SH-SY5Y (cell line): ENCODE measurements around the gene HCFC1.

Source experiments
- GATA2 ChIP-seq: IDR thresholded peaks from 2 replicates; pipeline ENCODE4 v1.6.1; 2011; ENCODE audit warnings: mild to moderate bottlenecking, low read depth, low read length
- GATA3 ChIP-seq: IDR thresholded peaks from 2 replicates; pipeline ENCODE4 v1.6.1; 2011; ENCODE audit warnings: low read depth, mild to moderate bottlenecking, low read length, moderate library complexity

Gene HCFC1

DNA sequence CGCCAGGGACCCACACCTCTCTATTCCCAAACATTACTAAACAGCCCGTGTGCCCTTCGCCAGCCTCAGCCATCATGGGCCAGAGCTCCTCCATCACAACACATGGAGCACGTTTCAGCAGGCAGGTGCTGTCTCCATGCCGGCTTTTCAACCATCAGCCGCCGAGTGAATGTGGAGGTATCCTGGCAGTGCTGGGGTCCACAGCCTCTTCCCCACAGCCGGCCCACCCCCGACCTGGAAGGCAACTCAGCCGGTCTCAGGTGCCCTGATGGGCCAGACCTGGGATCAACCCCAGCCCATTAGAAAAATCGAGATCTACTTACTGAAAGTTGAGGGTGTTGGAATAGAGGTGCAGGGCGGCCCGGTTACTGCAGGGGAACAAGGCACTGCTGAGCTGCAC, 39.9 kb downstream of the HCFC1 start:
- TF ChIP-seq GATA3: no peak
- TF ChIP-seq GATA2: no peak

DNA sequence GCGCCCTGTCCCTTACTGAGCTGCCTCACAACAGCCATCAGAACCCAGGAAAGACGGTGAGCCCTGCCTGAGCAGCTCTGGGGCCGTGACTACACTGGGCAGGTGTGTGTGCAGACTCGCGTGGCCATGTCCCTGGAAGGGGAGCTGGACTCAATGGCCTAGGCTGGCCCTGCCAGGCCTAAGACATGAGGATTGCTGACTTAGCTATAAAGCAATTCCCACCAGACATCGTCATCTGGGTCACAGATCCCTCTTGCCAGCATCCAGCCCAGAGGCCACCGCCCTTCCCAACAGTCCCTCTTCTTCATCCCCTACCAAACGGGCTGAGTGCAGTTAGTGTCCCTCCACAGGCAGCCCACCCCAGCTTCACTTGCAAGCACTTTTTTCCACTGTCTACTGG, 40.5 kb downstream of the HCFC1 start:
- TF ChIP-seq GATA2 (no peak), GATA3 (no peak)

DNA sequence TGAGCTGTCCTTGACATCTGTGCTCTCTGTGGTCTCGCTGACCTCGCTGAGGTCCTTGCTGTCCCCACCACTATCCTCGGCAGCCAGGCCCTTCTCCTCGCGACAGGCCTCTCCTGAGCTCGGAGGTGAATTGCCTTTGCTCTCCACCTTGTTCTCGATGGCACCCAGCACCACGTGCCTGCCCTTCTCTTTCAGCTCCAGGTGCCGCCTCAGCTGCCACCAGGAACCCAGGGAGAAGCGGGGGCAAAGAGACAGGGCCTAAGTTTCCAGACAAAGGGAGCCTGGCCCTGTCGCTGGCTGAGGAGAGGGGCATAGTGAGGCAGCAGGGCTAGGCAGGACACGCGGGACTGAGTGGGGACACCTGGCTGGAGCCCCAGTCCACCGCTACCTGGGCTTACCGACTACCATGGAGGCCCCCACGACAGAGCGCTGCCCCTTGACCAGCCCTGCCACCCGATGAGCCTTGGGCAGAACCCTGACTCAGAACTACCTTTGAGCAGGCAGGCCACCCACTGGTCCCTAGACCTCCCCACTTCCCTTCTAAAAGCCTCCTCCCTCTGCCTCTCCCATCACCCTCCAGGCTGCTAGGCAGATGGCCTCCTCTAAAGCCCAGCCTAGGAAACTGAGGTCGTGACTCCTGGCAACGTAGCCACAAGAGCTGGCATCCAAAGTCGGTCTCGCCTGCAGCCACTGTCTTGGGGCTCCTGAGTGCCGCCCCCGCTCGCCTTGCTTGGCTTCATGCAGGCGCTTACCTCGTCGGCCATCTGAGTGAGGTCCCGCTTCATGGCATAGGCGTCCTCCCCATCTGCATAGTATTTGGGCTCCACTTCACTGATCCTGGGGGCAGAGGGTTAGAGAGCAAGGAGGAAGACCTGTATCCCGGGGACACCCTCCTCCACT, 41.4 kb downstream of the HCFC1 start:
- TF ChIP-seq GATA2 (no peak), GATA3 (no peak)

DNA sequence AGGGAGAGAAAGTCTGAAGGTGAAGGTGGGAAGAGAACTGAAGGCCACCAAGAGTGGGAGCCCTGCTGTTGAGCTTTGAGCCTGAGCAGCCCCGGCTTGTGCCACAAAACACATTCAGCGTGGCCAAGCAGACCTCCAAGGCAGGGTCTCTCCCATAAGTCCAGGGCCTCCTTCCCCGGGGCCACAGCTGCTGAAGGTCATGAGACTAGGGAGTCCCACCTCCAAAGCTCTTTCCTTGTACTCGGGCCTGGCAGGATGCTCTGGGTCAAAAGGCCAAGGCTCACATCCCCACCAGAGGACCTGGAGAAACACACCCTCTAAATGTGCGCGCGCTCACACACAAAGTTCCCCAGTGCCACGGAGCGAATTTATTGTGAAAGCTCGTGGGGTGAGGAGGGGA, 42.0 kb downstream of the HCFC1 start:
- TF ChIP-seq GATA3 (no peak), GATA2 (no peak)

DNA sequence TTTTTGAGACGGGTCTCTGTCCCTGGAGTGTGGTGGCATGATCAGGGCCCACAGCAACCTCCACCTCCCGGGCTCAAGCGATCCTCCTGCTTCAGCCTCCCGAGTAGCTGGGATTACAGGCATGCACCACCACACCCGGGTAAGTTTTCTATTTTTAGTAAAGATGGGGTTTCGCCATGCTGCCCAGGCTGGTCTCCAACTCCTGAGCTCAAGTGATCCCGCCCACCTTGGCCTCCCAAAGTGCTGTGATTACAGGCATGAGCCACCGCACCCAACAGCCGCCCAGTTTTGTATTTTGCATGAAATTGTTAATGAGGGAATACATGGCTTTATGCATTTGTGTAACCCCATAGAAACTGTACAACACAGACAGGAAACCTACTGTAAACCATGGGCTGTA, 42.8 kb downstream of the HCFC1 start:
- TF ChIP-seq GATA2 (no peak), GATA3 (no peak)

DNA sequence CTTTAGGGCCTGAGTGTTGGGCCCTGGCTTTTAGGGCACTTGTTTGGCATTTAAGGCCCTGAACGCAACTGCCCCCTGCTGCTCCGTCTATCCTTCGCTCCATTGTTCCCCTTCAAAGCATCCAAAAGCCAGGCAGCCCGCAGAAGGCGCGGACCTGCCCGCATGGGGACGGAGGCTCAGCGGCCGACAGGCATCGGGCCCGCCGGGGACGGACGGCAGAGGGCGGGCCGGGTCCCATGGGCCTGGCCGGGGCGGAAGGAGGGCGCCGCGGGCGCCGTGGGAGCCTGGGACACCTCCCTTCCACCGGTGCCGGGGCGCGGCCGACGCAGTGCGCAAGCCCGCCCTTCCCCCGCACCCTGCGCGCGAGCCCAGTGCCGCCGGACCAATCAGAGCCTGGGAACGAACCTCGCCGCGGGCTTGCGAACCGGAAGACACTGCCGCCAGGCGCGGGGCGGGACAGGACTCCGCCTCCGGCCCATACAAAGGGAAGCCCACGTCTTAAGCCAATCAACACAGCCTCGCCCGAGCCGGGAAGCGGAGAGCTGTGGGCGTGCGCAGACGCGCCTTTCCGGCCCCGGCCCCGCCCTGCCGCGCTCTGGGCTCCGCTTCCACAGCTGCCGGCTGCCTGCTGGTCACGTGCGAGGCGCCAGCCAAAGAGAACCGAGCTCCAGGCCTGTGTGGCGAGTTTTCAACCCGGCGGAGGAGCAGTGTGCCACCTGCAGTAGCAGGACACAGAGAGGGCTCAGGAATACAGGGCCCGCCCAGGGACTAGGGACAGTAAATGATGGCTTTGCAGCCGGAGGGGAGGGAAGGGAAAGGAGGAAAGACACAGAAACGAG, 43.5 kb downstream of the HCFC1 start:
- TF ChIP-seq GATA3 (no peak), GATA2 (no peak)

DNA sequence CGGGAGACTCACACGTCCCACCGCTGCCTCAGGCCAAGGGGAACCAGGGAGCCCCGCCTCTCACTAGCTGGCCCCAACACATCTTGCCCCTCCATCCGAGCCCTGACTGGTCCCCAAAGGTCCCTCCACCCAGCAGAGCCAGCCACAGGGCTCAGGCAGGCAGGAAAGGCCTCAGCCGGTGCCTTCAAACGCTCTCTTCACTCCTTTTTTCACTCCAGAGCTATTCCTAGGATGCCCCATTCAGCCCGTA, 44.0 kb downstream of the HCFC1 start:
- TF ChIP-seq GATA2 (no peak), GATA3 (no peak)

DNA sequence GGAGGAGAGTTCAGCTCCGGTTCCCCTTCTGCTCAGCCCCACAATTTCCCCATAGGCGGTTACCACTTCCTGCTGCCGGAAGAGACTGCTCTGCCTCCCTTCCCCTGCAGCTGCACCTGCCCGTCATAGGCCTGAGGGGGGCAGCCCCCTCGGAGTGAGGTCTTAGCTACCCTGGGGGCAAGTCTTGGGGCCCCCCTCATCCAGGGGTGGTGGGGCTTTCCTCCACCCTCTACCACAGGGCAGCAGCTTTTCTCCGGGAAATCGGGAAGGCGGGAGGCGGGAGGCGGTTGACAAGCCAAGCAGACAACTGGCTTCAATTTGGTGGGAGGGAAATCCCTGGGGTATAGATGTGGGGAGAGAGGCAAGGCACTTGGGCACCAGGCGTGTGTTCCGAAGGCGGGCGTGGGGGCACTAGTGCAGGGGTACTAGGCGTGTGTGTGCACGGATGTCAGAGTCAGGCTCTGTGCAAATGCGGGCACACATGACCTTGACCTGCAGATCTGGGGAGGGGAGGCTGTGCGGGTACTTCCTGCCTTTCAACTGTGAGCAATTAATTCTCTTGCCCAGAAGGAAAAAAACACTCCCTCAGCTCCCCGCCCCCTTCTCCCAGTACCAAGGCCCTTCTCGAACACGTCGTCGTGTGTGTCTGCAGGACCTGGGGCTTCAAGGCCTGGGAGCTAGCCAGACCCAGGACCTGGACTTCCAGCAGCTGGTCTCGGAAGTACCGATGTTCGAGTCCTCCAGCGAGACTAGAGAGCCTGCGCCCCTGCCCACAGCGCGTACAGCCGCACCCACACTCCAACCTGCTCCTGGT, 44.6 kb downstream of the HCFC1 start:
- no peak for TF ChIP-seq GATA2
- no peak for TF ChIP-seq GATA3

DNA sequence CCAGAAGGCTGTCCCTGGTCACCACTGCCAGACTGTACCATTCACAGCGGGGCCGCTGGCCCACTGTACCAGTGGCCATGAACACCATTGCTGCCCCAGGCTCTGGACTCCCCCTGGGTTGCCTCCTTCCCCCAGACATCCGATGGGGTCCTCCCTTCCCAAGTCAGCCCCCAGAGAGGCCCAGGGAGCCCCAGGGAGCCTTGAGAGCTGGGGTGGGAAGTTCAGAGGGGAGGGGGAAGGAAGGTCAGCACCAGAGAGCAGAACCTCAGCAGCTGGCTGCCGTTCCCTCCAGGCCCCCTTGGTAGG, 45.1 kb downstream of the HCFC1 start:
- TF ChIP-seq GATA2 (no peak), GATA3 (no peak)

DNA sequence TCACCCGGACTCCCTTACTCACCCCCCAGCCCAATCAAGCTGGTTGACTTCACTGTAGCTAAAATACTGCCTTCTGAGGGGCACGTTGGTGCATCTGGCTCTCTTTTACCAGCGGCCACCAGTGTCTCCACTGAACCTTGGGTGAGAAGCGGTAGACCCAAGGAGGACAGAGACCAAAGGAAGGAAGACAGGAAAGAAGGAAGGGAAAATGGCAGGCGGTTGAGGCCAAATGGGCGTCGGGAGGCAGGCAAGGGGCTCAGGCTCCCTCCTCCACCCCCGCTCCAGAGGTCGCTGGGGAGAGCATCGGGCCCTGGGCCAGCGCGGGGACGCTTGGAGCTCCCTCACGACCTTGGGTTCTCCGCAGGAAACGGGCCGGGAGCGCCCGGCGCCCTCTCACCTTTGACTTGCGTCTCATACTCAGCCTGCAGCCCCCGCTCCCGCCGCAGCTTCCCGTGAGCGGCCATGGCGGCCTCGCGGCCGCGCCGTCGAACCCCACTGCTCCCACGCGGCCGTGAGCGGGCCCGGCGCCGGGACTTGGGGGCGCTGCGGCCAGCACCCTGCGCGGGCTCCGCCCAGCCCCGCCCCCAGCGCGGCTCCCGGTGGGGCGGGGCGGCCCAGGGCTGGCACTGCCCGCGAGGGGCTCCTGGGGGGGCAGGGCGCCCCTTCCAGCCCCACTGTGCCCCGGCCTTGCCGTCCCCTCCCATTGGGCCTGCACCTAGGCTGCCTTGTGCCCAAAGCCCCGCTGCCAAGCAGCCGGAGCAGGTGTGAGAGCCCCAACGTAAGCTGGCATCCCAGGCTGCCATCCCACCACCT, 45.7 kb downstream of the HCFC1 start, which contains the start of gene ARHGAP4:
ARHGAP4 (minus strand) TSS at position 526 of the 813 bp plus-strand sequence; CDS start at position 464, 62 bp downstream.
- TF ChIP-seq GATA3: no peak
- no peak for TF ChIP-seq GATA2

DNA sequence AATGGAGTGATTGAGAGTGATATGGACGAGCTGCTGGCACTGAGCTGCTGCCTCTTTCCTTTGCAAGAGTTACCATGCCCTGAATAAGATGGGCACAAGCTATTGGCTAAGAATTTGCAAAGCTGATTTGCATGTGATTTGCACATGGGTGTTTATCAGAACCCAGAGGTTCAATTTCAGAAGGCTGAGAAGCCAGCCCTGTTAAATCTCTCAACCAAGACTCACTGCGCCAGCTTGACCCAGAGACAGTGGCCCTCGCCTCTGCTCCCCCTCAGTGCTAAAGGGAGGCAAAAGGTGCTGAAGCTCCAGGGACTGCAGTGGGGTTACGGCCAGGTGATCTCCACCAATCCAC, 46.3 kb downstream of the HCFC1 start:
- TF ChIP-seq GATA2 (no peak), GATA3 (no peak)

DNA sequence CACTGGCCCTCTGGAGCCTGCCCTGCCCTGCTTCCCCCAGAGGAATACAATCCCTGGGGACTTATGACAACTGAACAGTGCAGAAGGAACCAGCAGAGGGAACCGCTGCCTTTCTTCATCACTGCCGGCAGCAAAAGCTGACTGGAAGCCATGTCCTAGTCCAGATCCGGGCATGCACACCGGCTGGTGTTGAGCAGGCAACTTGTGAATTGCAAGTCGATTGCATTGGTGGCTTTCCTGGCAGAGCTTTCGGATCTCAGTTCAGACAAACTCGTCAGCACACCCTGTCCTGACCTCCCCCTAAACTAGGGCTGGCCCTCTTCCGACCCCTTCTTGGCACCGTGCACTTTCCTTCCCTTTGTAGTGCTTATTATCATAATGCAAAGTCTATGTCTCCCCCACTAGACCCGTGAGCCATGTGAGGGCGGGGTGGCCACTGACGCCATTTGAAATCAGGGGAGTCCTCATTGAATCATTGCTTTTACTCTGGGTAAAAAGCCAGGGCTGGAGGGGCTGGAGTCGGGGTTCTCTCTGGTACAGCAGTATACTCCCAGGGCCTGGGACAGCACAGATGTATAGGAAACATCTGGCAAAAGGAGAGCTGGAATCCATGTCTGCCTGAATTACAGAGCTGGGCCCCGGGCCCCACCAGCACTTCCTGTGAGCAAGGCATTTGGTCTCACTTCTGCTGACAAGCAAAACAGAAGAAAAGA, 47.3 kb downstream of the HCFC1 start:
- no peak for TF ChIP-seq GATA2
- TF ChIP-seq GATA3: no peak
